ENCODE results near the gene RBP5.

The RBP5 gene

DNA sequence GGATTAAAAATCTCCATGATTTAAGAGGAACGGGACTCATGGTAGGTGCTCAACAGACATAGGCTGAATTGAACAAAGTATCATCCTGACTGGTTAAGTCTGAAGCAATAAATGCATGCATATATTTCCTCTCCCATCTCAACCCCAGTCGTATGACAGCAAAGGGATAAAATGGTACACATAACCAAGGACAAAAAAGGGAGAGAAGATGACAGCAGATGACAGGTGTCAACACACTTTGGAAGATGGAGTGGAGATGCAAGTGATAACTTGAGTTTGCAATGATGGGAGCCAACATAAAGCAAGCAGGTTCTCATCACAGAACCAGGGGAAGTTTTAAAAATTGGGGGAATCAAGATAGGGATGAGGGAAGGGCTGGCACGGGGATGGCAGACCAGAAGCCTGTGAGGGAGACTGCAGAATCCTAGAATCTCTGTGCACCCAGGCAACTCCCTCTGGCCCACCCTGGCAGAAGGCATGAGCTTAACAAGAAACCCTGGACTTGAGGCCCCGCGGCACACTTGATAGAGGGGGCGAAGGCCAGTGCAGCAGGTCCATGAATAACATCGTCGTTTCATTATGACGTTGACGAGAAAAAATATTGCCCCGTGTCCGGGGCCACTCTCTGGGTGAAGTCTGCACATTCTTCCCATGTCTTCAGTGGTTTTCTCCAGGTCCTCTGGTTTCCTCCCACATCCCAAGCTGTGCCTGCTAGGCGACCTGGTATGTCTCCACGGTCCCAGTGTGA is 24.7 kb downstream of the RBP5 start:
- TF ChIP-seq CTCF (IDR thresholded peaks at IDR 0.05; ENCODE audit: low read depth, low read length, missing control alignments), result no peak
- DNase-seq (ENCODE audit: low read depth), result no peak
- H3K4me3 ChIP-seq (ENCODE audit: low read depth, low read length), result no peak overlapping the region

- no peak overlapping the region for H3K4me3 ChIP-seq (ENCODE audit: low read depth, low read length)
- no peak for DNase-seq (ENCODE audit: low read depth)
- no peak for TF ChIP-seq CTCF (IDR thresholded peaks at IDR 0.05; ENCODE audit: low read depth, low read length, missing control alignments)
Observed at GRCh38 chr12:7102582-7102981, 26.1 kb downstream of the RBP5 start.

DNA sequence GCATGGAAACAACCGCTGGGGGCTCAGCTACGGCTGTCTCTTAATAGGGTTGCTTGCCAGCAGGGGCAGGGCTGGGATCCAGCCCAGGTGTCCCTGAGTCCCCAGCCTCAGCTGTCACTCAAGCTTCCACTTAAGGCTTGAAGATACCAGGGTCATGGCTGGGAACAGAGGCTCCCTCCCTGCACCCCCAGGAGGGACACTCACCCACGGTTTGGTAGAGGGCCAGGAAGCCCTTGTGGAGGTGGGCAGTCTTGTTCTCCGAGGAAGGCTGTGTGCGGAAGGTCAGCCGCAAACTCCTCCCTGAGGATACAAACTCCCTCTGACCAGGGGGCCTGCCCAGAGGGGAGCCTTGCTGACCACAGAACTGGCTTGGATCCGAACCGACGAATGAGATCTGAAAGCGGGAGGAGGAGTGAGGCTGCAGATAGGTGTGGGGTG is 27.0 kb downstream of the RBP5 start:
- no peak for DNase-seq (ENCODE audit: low read depth)
- H3K4me3 ChIP-seq (ENCODE audit: low read depth, low read length), result no peak overlapping the region
- TF ChIP-seq CTCF (IDR thresholded peaks at IDR 0.05; ENCODE audit: low read depth, low read length, missing control alignments), result no peak

GRCh38 chr12:7101047-7101693 is 27.5 kb downstream of the RBP5 start:
- TF ChIP-seq CTCF (IDR thresholded peaks at IDR 0.05; ENCODE audit: low read depth, low read length, missing control alignments), result no peak
- DNase-seq (ENCODE audit: low read depth), result no peak

GRCh38 chr12:7100239-7100638 is 28.4 kb downstream of the RBP5 start:
- DNase-seq (ENCODE audit: low read depth), result no peak
- no peak overlapping the region for H3K4me3 ChIP-seq (ENCODE audit: low read depth, low read length)
- TF ChIP-seq CTCF (IDR thresholded peaks at IDR 0.05; ENCODE audit: low read depth, low read length, missing control alignments), result no peak

More at GRCh38 chr12:7101047-7101693, 27.5 kb downstream of the RBP5 start:
- no peak overlapping the region for H3K4me3 ChIP-seq (ENCODE audit: low read depth, low read length)

DNA sequence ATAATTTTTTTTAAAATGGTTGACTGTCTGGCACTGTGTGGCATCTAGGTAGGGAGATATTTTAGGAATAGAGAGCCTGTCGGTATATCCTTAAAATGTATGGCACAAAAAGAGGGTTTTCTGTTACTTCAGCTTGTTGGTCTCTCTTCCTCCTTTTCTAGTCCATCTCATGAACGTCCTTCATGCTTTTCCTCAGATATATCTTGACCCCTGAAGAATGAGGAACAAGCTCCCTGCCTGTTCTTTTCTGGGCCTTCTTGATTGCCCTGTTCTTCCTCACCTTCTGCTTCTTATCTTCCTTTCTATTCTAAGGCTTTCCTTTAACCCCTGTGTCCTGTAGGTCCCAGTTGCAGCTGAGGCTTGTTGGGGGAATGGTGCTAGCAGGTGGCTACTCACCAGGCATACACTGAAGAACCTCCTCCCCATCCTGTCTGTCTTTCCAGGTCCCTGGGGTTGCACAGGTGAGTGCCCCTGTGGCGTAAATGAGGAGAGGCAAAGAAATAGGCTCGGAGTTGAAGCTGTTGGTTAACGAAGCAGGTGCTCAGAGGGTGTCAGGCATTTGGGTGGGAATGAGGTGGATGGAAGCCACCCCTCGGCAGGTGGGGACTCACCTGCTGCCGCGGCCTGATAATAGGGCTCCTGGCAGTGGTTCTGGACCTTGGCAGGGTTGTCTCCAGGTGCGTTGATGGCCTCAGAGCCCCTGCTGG is 29.2 kb downstream of the RBP5 start:
- no peak overlapping the region for H3K4me3 ChIP-seq (ENCODE audit: low read depth, low read length)
- TF ChIP-seq CTCF (IDR thresholded peaks at IDR 0.05; ENCODE audit: low read depth, low read length, missing control alignments), result no peak
- DNase-seq (ENCODE audit: low read depth), result no peak
